Measurements from ENCODE around the gene PSMA7. TPM values are rescaled to one million over a fixed set of nuclear protein-coding genes. Genes with fewer than 3 reads are reported as not detected.

Gene PSMA7
- total RNA-seq, 1 donor from 2014 or later: 209 TPM

- Histone ChIP-seq H3K27me3 (peaks cover 9% of the 10 kb centered on the region), H3K36me3 (no peaks in the 10 kb centered on the region), H3K9me3 (peaks cover 20% of the 10 kb centered on the region), H3K4me1 (no peaks in the 10 kb centered on the region), H3K27ac (no peak overlapping the region), H3K4me3 (no peak overlapping the region)
- ATAC-seq (no peak), DNase-seq (no peak)
- intact Hi-C loops (cut with DNase I): no loop called here
- TF ChIP-seq, protein P1, sequence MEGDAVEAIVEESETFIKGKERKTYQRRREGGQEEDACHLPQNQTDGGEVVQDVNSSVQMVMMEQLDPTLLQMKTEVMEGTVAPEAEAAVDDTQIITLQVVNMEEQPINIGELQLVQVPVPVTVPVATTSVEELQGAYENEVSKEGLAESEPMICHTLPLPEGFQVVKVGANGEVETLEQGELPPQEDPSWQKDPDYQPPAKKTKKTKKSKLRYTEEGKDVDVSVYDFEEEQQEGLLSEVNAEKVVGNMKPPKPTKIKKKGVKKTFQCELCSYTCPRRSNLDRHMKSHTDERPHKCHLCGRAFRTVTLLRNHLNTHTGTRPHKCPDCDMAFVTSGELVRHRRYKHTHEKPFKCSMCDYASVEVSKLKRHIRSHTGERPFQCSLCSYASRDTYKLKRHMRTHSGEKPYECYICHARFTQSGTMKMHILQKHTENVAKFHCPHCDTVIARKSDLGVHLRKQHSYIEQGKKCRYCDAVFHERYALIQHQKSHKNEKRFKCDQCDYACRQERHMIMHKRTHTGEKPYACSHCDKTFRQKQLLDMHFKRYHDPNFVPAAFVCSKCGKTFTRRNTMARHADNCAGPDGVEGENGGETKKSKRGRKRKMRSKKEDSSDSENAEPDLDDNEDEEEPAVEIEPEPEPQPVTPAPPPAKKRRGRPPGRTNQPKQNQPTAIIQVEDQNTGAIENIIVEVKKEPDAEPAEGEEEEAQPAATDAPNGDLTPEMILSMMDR (IDR thresholded peaks at IDR 0.05): no peak
Observed at GRCh38 chr20:62103508-62104233, 39.5 kb downstream of the PSMA7 start.

DNA sequence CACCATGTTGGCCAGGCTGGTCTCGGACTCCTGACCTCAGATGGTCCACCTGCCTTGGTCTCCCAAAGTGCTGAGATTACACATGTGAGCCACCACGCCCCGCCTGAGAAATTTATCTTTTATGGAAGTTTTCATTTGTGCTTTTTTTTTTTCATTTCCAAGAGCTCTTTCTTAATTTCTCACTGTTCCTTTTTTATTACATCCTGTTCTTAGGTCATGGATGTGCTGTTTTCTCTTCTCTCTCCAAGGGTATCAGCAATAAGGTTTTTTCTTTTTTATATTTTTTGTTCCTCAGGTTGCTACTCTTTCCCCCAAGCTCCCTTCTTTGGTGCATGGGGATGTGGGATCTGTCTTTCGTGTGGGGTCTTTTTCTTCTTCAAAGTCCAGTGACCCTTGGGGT, 42.1 kb downstream of the PSMA7 start:
- Histone ChIP-seq H3K4me1 (no peaks in the 10 kb centered on the region), H3K36me3 (no peaks in the 10 kb centered on the region), H3K27ac (no peak overlapping the region), H3K27me3 (peaks cover 9% of the 10 kb centered on the region), H3K4me3 (no peak overlapping the region), H3K9me3 (peaks cover 4% of the 10 kb centered on the region)
- TF ChIP-seq, protein P1 (IDR thresholded peaks at IDR 0.05): no peak
- intact Hi-C loops (cut with DNase I): no loop called here
- ATAC-seq (no peak), DNase-seq (no peak)

- Histone ChIP-seq H3K9me3 (peaks cover 4% of the 10 kb centered on the region), H3K4me3 (no peak overlapping the region), H3K27ac (no peak overlapping the region), H3K36me3 (no peaks in the 10 kb centered on the region), H3K4me1 (no peaks in the 10 kb centered on the region), H3K27me3 (no peaks in the 10 kb centered on the region)
- intact Hi-C loops (cut with DNase I): no loop called here
- DNase-seq: no peak
- TF ChIP-seq, protein P1 (IDR thresholded peaks at IDR 0.05): no peak
- ATAC-seq: no peak
Observed at GRCh38 chr20:62097881-62098407, 45.2 kb downstream of the PSMA7 start.

GRCh38 chr20:62096421-62097380, 46.5 kb downstream of the PSMA7 start:
- intact Hi-C loops (cut with DNase I): no loop called here
- no peaks in the 10 kb centered on the region for H3K27me3 ChIP-seq
- no peak overlapping the region for H3K4me3 ChIP-seq
- no peaks in the 10 kb centered on the region for H3K36me3 ChIP-seq
- DNase-seq (no peak), ATAC-seq (no peak)
- H3K27ac ChIP-seq: no peak overlapping the region
- TF ChIP-seq, protein P1 (IDR thresholded peaks at IDR 0.05): no peak
- H3K9me3 ChIP-seq: peaks cover 4% of the 10 kb centered on the region
- no peaks in the 10 kb centered on the region for H3K4me1 ChIP-seq

DNA sequence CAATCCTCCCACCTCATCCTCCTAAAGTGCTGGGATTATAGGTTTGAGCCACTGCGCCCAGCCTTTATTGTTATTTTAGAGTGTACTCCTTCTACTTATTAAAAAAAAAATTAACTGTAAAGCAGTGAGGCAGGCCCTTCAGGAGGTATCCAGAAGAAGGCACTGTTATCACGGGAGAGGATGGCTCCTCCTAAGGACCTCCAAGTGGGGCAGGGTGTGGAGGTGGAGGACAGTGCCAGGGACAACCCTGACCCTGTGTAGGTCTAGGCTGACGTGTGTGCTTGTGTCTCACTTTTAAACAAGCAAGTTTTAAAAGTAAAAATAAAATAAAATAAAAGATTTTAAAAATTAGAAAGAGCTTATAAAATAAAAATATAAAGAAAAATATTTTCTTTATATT, 53.8 kb downstream of the PSMA7 start:
- DNase-seq (no peak), ATAC-seq (no peak)
- Histone ChIP-seq H3K9me3 (no peaks in the 10 kb centered on the region), H3K36me3 (no peaks in the 10 kb centered on the region), H3K4me3 (no peak overlapping the region), H3K4me1 (no peaks in the 10 kb centered on the region), H3K27ac (no peak overlapping the region), H3K27me3 (no peaks in the 10 kb centered on the region)
- TF ChIP-seq, protein P1 (IDR thresholded peaks at IDR 0.05): no peak
- intact Hi-C loops (cut with DNase I): no loop called here

Measured in upper lobe of right lung (tissue), 1 donor.